B cell (primary cell): ENCODE measurements around the gene TNFRSF25.

Experiments used
- CTCF ChIP-seq: fragments of 200-600 bp; IDR thresholded peaks from one replicate; pipeline ENCODE4 v1.8.0; 2022; ENCODE audit warnings: antibody characterized with exemption, mild to moderate bottlenecking
- EZH2 ChIP-seq: IDR thresholded peaks from 2 replicates; pipeline ENCODE4 v1.6.1; 2012; ENCODE audit warnings: borderline replicate concordance, low read depth, mild to moderate bottlenecking, moderate library complexity, low read length; ENCODE audit not compliant: insufficient read depth, poor library complexity, severe bottlenecking

- TF ChIP-seq CTCF (no peak), EZH2 (no peak)
Observed at GRCh38 chr1:6450005-6450450, 15.9 kb downstream of the TNFRSF25 start.
